ENCODE data around the gene CDYL2.

The CDYL2 gene

DNA sequence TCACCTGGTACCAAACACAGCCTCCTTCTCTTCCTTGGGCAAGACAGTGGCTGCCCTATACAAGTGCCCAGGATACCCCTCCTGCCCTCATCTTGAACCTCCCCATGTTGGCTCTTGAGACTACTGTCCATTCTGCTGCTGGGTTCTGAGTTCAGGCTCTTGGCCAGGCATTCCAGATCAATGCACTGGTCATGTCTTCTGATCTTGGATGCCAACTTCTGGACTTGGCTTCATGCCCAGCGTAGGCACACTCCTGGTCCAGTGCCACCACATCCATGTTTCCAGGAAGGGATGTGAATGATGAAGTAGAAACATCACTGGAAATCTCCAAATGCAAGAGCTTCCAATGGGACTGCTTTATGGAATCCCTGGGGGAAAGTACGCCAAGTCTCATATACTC is 212.1 kb downstream of the CDYL2 start:
- no peak for DNase-seq (ENCODE audit: low read depth)

DNA sequence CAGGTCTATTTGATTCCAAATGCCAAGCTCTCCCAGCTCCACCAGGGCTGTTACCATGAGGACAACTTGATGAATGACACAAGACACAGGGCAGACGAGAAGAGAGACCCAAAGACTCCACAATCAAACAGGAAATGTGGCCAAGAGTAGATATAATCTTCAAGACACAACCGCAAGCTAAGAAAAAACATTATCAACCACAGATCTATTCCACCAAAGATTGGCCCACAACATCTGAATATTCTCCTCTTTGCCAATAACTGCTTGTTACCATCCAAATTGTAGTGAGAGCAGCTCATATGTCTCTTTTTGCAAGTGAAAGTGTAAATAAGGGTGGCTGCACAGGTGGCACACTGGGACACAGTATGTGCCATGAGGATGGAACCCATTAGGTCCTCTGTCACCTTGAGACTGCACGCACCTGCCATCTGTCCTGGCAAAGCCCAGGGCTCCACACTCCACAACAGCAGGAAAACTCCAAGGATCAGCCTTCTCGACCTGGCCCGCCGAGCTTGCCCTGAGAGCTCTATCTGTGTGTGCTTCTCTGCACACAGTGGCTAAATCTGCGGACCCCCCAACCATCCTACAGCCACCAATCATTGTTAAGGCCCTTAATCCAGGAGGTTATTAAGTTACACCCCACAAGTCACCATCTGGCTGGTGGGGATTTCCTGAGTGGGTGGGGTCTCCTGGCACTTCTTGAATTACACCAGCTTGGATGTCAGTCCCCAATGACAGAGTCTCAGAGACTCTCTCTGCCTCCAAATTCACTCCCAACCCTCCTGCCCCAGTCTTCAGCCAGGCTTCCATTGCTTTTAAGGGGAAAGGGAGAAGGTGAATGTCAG is 213.1 kb downstream of the CDYL2 start:
- DNase-seq (ENCODE audit: low read depth) = no peak

- no peak for DNase-seq (ENCODE audit: low read depth)
Observed at GRCh38 chr16:80587071-80587470, 217.3 kb downstream of the CDYL2 start.

DNA sequence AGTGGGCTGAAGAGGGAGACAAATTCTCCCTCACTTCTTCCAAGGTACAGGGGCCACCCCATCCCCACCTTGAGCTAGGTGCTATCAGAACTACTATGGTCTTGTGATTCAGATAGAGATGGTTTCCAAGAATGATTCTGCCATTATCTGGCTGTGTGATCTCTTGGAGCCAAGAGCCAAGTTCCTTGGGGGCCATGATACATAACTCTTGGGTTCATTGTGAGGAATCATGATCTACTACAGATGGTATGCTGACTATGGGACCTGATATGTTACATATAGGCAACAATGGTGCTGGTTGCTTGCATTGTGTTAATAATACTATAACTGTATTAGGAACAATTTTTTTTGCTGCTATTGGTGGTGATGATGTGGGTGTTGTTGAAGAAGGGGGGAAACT is 217.9 kb downstream of the CDYL2 start:
- DNase-seq (ENCODE audit: low read depth) = no peak

DNA sequence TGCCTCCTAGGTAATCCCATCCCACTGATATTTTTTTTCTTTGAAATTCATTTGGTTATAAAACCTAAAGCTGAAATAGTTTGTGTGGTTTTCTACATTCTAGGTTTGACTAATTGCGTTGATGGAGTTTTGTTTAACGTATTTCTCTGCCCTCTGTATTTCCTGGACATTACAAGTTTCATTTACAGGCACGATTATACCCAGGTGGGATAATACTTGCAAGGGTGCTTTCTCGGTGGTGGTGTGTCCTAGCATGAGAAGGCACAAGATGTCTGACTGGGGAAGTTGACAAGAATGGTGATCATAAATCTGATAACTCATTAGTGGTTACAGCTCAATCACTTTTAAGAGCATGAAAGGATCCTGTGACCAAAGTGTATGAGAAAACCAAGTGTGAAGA is 218.6 kb downstream of the CDYL2 start:
- no peak for DNase-seq (ENCODE audit: low read depth)

DNA sequence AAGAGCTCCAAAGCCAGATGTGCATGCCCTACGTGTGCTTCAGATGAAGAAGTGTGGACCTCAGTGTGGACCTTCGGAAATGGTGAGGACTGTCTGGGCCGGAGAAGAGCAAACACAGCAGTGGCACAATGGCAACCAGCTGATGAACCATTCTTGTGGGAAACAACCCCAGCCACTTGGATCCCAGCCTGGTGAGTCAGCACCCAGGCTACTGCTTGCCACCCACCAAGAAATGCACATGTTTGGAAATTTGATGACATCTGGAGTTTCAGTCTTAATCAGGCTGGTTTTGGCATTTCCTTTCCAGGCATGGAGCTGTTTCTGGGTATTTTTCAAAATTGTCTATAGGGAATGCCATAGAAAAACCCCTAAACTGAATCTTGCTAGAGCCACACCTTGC is 220.9 kb downstream of the CDYL2 start:
- DNase-seq (ENCODE audit: low read depth) = no peak

- no peak for DNase-seq (ENCODE audit: low read depth)
Observed at GRCh38 chr16:80580109-80580832, 224.1 kb downstream of the CDYL2 start.

DNA sequence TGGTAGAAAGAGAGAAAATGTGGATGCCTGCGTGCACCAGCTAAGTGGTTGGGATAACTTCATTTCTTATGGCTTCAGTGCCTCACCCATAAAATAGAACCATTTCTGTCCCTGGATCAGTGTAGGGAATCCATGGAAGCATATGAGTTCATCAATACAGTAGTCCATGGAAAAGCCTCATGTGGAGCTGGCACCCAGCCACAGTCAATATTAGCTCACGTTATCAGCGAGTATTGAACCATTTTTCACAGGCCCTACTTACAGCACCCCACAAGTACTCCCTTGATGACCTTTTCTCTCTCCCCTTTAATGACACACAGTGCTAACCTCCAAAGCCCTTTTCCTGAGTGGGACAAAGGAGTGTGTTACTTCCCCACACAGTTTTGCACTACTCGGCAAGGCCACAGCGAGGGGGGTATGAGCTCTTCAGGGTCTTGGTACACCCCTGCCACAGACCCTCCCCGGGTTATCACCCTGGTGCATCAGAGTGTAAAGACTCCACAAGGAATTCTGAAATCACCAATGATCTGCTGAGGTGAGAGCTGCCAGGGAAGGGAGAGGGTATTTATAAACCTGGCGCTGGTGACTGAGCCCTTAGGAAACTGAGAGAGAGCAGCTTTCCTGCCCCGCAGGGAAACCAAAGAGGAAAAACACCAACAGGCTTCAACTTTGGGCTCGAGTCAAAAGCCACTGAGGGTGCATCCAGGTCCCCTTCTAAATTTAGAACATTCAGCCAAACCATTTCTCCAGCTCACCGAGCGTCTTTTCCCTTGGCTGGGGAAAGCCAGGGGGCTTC is 226.7 kb downstream of the CDYL2 start:
- DNase-seq (ENCODE audit: low read depth) = no peak

GRCh38 chr16:80576343-80576912 is 228.0 kb downstream of the CDYL2 start:
- no peak for DNase-seq (ENCODE audit: low read depth)

- DNase-seq (ENCODE audit: low read depth) = no peak
Observed at GRCh38 chr16:80573700-80574120, 230.7 kb downstream of the CDYL2 start.

- no peak for DNase-seq (ENCODE audit: low read depth)
Observed at GRCh38 chr16:80570106-80570478, 234.3 kb downstream of the CDYL2 start.

DNA sequence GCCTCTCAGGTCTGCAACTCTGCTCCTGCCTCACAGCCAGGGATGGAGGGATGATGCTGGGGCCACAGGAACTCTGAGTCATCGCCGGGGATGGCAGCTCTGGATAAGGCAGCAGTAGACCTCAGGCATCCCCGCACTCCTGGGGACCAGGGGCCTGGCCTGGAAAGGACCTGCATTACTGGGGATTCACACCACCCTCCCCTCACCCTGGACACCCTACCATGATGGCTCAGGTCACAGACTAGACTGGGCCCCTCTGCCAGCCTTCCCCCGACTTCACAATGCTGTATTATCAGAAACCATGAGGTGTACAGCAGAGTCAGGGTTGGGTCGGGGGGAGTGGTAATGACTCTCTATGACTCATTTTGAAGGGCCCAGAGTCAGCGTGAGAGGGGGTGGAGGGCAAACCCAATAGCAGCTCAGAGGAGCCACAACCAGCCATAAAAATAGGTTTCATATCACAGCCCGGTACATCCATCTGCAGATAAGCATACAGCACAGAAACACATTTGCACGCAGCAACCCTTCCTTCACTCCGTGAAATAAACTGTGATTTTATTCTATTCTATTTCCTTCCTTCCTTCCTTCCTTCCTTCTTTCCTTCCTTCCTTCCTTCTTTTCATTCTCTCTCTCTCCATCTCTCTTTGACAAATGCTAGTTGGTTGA is 234.8 kb downstream of the CDYL2 start:
- no peak for DNase-seq (ENCODE audit: low read depth)

- DNase-seq (ENCODE audit: low read depth) = no peak
Observed at GRCh38 chr16:80564394-80564793, 240.0 kb downstream of the CDYL2 start.

DNA sequence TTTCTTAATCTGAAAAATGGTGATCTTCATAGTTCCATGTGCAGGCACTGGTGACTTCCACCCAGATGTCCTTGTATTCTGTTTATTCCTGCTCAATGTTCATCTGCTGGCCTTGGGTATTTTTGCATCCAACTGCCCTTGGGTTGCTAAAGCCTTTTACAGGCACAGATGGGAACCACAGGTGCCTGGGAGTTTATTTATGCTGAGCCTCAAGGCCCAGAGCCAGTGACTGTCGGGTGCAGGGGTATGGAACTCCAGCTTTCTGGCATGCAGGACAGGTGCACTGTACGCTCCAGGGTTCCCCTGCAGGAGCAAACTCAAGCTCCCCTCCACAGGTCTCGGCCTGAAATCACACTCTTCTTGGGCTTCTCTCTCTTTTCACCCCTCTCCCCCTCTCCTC is 241.3 kb downstream of the CDYL2 start:
- DNase-seq (ENCODE audit: low read depth) = no peak

DNA sequence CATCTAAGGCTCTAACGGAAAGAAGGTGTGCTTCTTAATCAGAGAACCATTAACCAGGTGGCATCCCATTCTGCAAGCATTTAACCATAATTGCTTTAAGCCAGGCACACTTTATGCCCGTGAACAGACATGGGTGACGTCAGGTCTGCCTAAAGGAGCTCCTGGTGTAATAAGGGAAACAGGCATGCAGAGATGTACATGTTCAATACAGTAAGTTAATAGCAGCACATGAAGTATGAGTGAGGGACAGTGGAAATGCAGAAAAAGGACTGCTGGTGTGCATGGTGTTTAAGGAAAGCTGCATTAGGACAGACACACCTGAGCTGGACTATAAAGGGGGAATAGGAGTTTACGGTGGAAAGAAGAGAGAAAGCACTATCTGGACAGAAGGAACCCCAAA is 245.0 kb downstream of the CDYL2 start:
- no peak for DNase-seq (ENCODE audit: low read depth)

- DNase-seq (ENCODE audit: low read depth) = no peak
Observed at GRCh38 chr16:80557037-80557436, 247.4 kb downstream of the CDYL2 start.

- no peak for DNase-seq (ENCODE audit: low read depth)
Observed at GRCh38 chr16:80556481-80556880, 247.9 kb downstream of the CDYL2 start.

- DNase-seq (ENCODE audit: low read depth) = no peak
Observed at GRCh38 chr16:80554033-80554432, 250.4 kb downstream of the CDYL2 start.

DNA sequence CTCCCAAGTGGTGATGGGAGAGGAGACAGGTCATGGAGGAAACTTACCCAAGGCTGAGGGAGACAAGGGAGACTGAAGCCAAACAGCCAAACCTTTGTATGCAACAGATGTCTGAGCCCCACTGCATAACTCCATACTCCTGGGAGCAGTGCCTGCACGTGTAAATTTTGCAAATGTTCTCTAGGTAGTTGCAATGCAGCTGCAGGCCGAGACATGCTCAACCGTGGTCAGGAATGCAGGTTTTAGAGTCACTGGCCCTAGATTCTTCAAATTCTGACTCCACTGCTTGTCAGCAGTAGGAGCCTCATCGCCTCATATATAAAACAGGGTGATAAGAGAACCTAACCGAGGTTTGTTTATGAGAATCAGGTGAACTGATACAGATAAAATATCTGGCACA is 252.1 kb downstream of the CDYL2 start:
- DNase-seq (ENCODE audit: low read depth) = no peak

Data from fibroblast of the conjunctiva (primary cell).